ENCODE results near the gene GAPDH.
"Not testable (repeated sequence)": the region's sequence is repeated elsewhere in the genome, so short reads cannot be mapped to it uniquely, and the experiment has no call there.

Gene GAPDH

DNA sequence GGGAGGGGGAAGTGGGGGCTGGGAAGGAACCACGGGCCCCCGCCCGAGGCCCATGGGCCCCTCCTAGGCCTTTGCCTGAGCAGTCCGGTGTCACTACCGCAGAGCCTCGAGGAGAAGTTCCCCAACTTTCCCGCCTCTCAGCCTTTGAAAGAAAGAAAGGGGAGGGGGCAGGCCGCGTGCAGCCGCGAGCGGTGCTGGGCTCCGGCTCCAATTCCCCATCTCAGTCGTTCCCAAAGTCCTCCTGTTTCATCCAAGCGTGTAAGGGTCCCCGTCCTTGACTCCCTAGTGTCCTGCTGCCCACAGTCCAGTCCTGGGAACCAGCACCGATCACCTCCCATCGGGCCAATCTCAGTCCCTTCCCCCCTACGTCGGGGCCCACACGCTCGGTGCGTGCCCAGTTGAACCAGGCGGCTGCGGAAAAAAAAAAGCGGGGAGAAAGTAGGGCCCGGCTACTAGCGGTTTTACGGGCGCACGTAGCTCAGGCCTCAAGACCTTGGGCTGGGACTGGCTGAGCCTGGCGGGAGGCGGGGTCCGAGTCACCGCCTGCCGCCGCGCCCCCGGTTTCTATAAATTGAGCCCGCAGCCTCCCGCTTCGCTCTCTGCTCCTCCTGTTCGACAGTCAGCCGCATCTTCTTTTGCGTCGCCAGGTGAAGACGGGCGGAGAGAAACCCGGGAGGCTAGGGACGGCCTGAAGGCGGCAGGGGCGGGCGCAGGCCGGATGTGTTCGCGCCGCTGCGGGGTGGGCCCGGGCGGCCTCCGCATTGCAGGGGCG is at the start of gene GAPDH:
Gene GAPDH, plus strand, starts transcription at position 595 of the 772 bp plus-strand sequence. CDS start 316 bp downstream, outside the sequence.
- Histone ChIP-seq H3K9ac (peak within 1 kb of the TSS; percentile 99), H3K36me3 (peaks cover 67% of the 10 kb centered on the region), H3K27me3 (no peaks in the 10 kb centered on the region), H3K27ac (peak within 1 kb of the TSS; percentile 99), H3K4me2 (peak within 1 kb of the TSS; percentile 99), H3K9me3 (no peaks in the 10 kb centered on the region), H3K4me3 (peak within 1 kb of the TSS; percentile 97), H3K4me1 (peaks cover 57% of the 10 kb centered on the region), H4K20me1 (peaks cover 46% of the 10 kb centered on the region)
- no peak for TF ChIP-seq Cebpa-rat (IDR thresholded peaks at IDR 0.05)

- no peak overlapping the region for H3K27ac ChIP-seq
- H4K20me1 ChIP-seq = no peaks in the 10 kb centered on the region
- no peaks in the 10 kb centered on the region for H3K27me3 ChIP-seq
- no peak overlapping the region for H3K4me3 ChIP-seq
- TF ChIP-seq Cebpa-rat (IDR thresholded peaks at IDR 0.05) = no peak
- no peak overlapping the region for H3K9ac ChIP-seq
- H3K4me1 ChIP-seq = peaks cover 11% of the 10 kb centered on the region
- H3K4me2 ChIP-seq = no peak overlapping the region
- H3K9me3 ChIP-seq = no peaks in the 10 kb centered on the region
- peaks cover 26% of the 10 kb centered on the region for H3K36me3 ChIP-seq
These were observed 46.1 kb upstream of the GAPDH start for GRCh38 chr12:6488240-6488639.

- Histone ChIP-seq H4K20me1 (no peaks in the 10 kb centered on the region), H3K9me3 (no peaks in the 10 kb centered on the region), H3K27me3 (no peaks in the 10 kb centered on the region), H3K27ac (no peak overlapping the region), H3K36me3 (peaks cover 26% of the 10 kb centered on the region), H3K4me3 (no peak overlapping the region), H3K4me2 (no peak overlapping the region), H3K4me1 (peaks cover 12% of the 10 kb centered on the region), H3K9ac (no peak overlapping the region)
- TF ChIP-seq Cebpa-rat (IDR thresholded peaks at IDR 0.05) = no peak
These were observed 44.9 kb upstream of the GAPDH start for GRCh38 chr12:6489449-6489848.

DNA sequence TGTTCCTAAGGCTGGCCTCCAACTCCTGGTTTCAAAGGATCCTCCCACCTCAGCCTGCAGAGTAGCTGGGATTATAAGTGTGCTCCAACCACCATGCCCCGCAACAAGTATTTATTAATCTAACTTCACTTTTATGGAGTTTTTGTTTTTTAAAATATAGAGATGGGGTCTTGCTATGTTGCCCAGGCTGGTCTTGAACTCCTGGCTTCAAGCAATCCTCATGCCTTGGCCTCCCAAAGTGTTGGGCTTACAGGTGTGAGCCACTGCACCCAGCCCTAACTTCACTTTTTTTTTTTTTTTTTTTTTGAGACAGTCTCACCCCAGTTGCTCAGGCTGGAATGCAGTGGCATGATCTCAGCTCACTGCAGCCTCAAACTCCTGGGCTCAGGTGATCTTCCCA is 43.6 kb upstream of the GAPDH start:
- not testable (repeated sequence) for H3K27ac ChIP-seq, H3K4me2 ChIP-seq, H3K9ac ChIP-seq, H3K9me3 ChIP-seq, H4K20me1 ChIP-seq, H3K4me3 ChIP-seq, H3K27me3 ChIP-seq
- peaks cover 29% of the 10 kb centered on the region for H3K36me3 ChIP-seq
- peaks cover 24% of the 10 kb centered on the region for H3K4me1 ChIP-seq

DNA sequence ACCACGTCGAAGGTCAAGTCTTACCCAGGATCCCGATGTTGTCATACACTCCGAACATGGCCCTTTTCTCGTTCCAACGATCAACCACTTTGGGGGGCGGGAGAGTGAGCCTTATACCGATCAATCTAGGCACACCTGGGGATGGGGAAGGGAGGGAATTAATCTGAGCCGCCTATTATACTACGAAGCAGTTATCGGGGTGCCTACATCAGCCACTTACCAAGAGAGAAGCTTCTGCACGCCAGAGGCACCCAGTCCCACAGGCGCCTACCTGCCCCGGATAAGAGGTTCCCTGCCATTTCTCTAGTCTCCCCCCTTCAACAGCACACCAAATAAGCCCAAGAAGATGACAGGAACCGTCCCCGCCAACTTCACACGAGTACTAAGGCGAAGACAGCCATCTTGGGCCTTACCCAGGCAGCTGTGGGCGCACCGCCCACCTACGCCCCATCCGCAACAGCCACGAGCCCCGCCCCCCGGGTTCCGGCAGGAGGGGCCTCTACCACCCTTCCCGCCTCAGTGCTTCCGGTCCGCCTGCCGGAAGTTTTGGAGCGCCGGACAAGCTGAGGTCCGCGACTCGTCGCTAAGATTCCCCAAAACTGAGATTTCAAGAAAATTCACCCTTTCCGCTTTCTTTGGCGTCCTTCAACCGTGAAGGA is 41.4 kb upstream of the GAPDH start, which contains the start of gene MRPL51:
Gene MRPL51, minus strand, starts transcription at position 425 of the 659 bp plus-strand sequence. Its CDS starts 126 bp downstream, at position 299.
- peaks cover 52% of the 10 kb centered on the region for H3K36me3 ChIP-seq
- H3K4me1 ChIP-seq = peaks cover 43% of the 10 kb centered on the region
- H3K4me2 ChIP-seq = peak within 1 kb of the TSS; percentile 89
- H3K4me3 ChIP-seq = peak within 1 kb of the TSS; percentile 84
- H4K20me1 ChIP-seq = no peaks in the 10 kb centered on the region
- H3K27ac ChIP-seq = peak within 1 kb of the TSS; percentile 97
- H3K27me3 ChIP-seq = no peaks in the 10 kb centered on the region
- H3K9ac ChIP-seq = peak within 1 kb of the TSS; percentile 93
- no peaks in the 10 kb centered on the region for H3K9me3 ChIP-seq
- no peak for TF ChIP-seq Cebpa-rat (IDR thresholded peaks at IDR 0.05)

GRCh38 chr12:6493497-6494257 is 40.6 kb upstream of the GAPDH start, which contains the start of gene NCAPD2:
Gene NCAPD2, plus strand, starts transcription at chr12:6494102. Its CDS starts 997 bp downstream, at chr12:6495099.
- H3K4me1 ChIP-seq = peaks cover 43% of the 10 kb centered on the region
- peak within 1 kb of the TSS; percentile 97 for H3K27ac ChIP-seq
- no peaks in the 10 kb centered on the region for H3K27me3 ChIP-seq
- H4K20me1 ChIP-seq = no peaks in the 10 kb centered on the region
- H3K9ac ChIP-seq = peak within 1 kb of the TSS; percentile 93
- no peak for TF ChIP-seq Cebpa-rat (IDR thresholded peaks at IDR 0.05)
- H3K4me2 ChIP-seq = peak within 1 kb of the TSS; percentile 89
- H3K9me3 ChIP-seq = no peaks in the 10 kb centered on the region
- peak within 1 kb of the TSS; percentile 84 for H3K4me3 ChIP-seq
- peaks cover 59% of the 10 kb centered on the region for H3K36me3 ChIP-seq

DNA sequence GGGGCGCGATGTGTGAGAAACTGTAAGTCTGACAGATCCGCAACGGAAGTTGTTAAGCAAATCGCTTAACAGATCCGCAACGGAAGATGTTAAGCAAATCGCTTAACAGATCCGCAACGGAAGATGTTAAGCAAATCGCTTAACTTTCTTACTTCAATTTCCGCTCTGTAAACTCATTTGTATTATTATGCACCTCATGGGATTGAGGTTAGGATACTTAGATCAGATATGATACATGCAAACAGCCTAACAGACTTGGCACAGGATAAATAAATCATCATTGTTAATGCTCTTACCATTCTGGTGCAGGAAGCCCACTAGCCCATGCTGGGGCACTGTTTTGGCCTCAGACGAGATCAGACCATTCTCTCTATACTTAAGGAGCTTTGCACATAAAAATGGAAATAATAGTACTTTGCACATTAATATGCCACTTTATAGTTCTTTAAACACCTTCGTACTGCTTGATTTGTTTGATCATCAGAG is 40.0 kb upstream of the GAPDH start:
- Histone ChIP-seq H3K27me3 (no peaks in the 10 kb centered on the region), H3K4me2 (peak overlapping the region; percentile 89), H3K4me1 (peaks cover 43% of the 10 kb centered on the region), H3K36me3 (peaks cover 65% of the 10 kb centered on the region), H3K4me3 (peak overlapping the region; percentile 84), H3K9ac (peak overlapping the region; percentile 93), H3K27ac (peak overlapping the region; percentile 97), H3K9me3 (no peaks in the 10 kb centered on the region), H4K20me1 (no peaks in the 10 kb centered on the region)
- TF ChIP-seq Cebpa-rat (IDR thresholded peaks at IDR 0.05) = no peak

GRCh38 chr12:6494968-6495367 is 39.3 kb upstream of the GAPDH start:
- Histone ChIP-seq H3K4me1 (peaks cover 43% of the 10 kb centered on the region), H4K20me1 (no peaks in the 10 kb centered on the region), H3K27me3 (no peaks in the 10 kb centered on the region), H3K4me3 (peak overlapping the region; percentile 84), H3K9ac (peak overlapping the region; percentile 93), H3K4me2 (peak overlapping the region; percentile 89), H3K9me3 (no peaks in the 10 kb centered on the region), H3K27ac (peak overlapping the region; percentile 97), H3K36me3 (peaks cover 70% of the 10 kb centered on the region)
- TF ChIP-seq Cebpa-rat (IDR thresholded peaks at IDR 0.05) = 0 out of 2 replicates have a peak, but pooled peaks have one; percentile 13

GRCh38 chr12:6497291-6497690 is 37.0 kb upstream of the GAPDH start:
- Histone ChIP-seq H3K4me1 (peaks cover 38% of the 10 kb centered on the region), H3K4me2 (peak overlapping the region; percentile 89), H3K36me3 (peaks cover 70% of the 10 kb centered on the region)
- not testable (repeated sequence) for H3K9me3 ChIP-seq, H4K20me1 ChIP-seq, H3K27me3 ChIP-seq, H3K4me3 ChIP-seq, H3K27ac ChIP-seq, H3K9ac ChIP-seq
